Breast epithelium (tissue), 3 donors: ENCODE data around the gene EIPR1.

Experiments used
- POLR2AphosphoS5 ChIP-seq, 3 donors: sonication (generic); formaldehyde crosslinking; IDR thresholded peaks; one replicate each; pipeline ENCODE4 v1.6.1; 2017; ENCODE audit warnings: antibody characterized with exemption in 3 of 3
- TF ChIP-seq, protein P1 (sequence below), 3 donors: fragments of 450-650 bp; IDR thresholded peaks; one replicate each; pipeline ENCODE4 v1.5.1; 2016 to 2017; ENCODE audit warnings: antibody characterized with exemption in 3 of 3, mild to moderate bottlenecking in 3 of 3, moderate library complexity in 3 of 3

DNA sequence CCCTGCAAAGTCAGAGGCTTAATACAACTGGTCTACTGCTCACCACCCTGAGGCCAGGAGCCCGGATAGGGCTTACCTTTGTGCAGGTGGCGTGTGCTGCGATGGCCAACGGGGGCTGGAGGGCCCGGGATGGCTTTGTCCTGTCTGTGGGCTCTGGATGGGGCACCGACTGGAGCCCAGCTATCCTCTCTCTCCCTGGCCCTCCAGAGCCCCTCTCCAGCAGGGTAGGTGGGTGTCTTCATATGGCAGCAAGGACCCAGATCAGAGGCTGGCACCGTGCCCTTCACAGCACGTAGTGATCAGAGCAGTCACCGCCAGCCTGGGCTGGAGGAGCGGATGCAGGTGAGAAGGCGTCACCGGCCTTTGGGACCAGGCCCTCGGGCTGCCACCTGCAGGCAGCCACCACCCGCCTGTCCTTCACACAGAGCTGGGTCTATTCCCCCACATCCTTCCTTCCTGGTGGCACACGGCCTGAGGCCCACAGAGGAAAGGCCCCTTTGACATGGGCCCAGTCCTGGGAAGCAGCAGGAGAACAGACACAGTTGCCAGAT is 232.1 kb downstream of the EIPR1 start:
- no peak for TF ChIP-seq POLR2AphosphoS5 (IDR thresholded peaks at IDR 0.05)
- TF ChIP-seq, protein P1, sequence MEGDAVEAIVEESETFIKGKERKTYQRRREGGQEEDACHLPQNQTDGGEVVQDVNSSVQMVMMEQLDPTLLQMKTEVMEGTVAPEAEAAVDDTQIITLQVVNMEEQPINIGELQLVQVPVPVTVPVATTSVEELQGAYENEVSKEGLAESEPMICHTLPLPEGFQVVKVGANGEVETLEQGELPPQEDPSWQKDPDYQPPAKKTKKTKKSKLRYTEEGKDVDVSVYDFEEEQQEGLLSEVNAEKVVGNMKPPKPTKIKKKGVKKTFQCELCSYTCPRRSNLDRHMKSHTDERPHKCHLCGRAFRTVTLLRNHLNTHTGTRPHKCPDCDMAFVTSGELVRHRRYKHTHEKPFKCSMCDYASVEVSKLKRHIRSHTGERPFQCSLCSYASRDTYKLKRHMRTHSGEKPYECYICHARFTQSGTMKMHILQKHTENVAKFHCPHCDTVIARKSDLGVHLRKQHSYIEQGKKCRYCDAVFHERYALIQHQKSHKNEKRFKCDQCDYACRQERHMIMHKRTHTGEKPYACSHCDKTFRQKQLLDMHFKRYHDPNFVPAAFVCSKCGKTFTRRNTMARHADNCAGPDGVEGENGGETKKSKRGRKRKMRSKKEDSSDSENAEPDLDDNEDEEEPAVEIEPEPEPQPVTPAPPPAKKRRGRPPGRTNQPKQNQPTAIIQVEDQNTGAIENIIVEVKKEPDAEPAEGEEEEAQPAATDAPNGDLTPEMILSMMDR (IDR thresholded peaks at IDR 0.05) = no peak
